Caco-2 (cell line): ENCODE measurements around the gene PGGHG. TPM values are rescaled to one million over a fixed set of nuclear protein-coding genes. Genes with fewer than 3 reads are reported as not detected.
A peak's percentile ranks its signal among the peaks of the same experiment; 100 is the strongest.

Experiments used
- BruUV-seq: library from RNA; stranded (reverse); fragments of 400-500 nt; replicated peaks from 2 replicates; lab custom pipeline; 2021; lab: Mats Ljungman, UMichigan
- CTCF ChIA-PET: fragments of 300-600 bp; sonication (Branson Sonifier 250); formaldehyde crosslinking; loops from one replicate; lab custom pipeline; 2022; ENCODE audit warnings: antibody characterized with exemption; lab: Charles Lee
- POLR2A ChIA-PET: fragments of 300-600 bp; sonication (Branson Sonifier 250); formaldehyde crosslinking; loops from one replicate; lab custom pipeline; 2022; ENCODE audit warnings: antibody characterized with exemption; lab: Charles Lee
- DNase-seq, 2 experiments: peaks; one replicate each; pipeline versions ENCODE4 v3.0.0 to v3.0.0-alpha.2; 2020 to 2022
- H3K27me3 ChIP-seq: replicated peaks from 2 replicates; pipeline ENCODE4 v1.6.0; 2011; ENCODE audit warnings: low read length; ENCODE audit not compliant: control insufficient read depth, insufficient read depth
- H3K36me3 ChIP-seq: 2 replicates; pipeline ENCODE4 v1.5.1; 2011; ENCODE audit warnings: low read length; ENCODE audit not compliant: control insufficient read depth, insufficient read depth
- H3K4me1 ChIP-seq: fragments of 250-450 bp; sonication (Bioruptor Pico); 2 replicates; pipeline ENCODE4 v1.5.1; 2020; ENCODE audit warnings: mild to moderate bottlenecking
- H3K4me3 ChIP-seq: 2 replicates; pipeline ENCODE4 v1.5.1; 2011; ENCODE audit warnings: low read depth, mild to moderate bottlenecking, control low read depth, low read length
- H3K9me3 ChIP-seq: fragments of 250-450 bp; sonication (Bioruptor Pico); 2 replicates; pipeline ENCODE4 v1.5.1; 2020; ENCODE audit warnings: mild to moderate bottlenecking, moderate library complexity
- H3K27ac Mint-ChIP-seq: one replicate; pipeline ENCODE4 v1.8.0; 2022; ENCODE audit warnings: mixed read lengths; ENCODE audit not compliant: unreplicated experiment
- H3K27me3 Mint-ChIP-seq: one replicate; pipeline ENCODE4 v1.8.0; 2022; ENCODE audit warnings: mixed read lengths; ENCODE audit not compliant: insufficient read depth, unreplicated experiment
- H3K36me3 Mint-ChIP-seq: one replicate; pipeline ENCODE4 v1.8.0; 2022; ENCODE audit warnings: mild to moderate bottlenecking, mixed read lengths; ENCODE audit not compliant: insufficient read depth, unreplicated experiment
- H3K4me1 Mint-ChIP-seq: one replicate; pipeline ENCODE4 v1.8.0; 2022; ENCODE audit warnings: low read depth, mixed read lengths; ENCODE audit not compliant: unreplicated experiment
- H3K4me3 Mint-ChIP-seq: one replicate; pipeline ENCODE4 v1.8.0; 2022; ENCODE audit warnings: mild to moderate bottlenecking, moderate library complexity, mixed read lengths; ENCODE audit not compliant: unreplicated experiment
- H3K9me3 Mint-ChIP-seq: one replicate; pipeline ENCODE4 v1.8.0; 2022; ENCODE audit warnings: mixed read lengths; ENCODE audit not compliant: unreplicated experiment
- intact Hi-C: fragments of 100-400 bp; cut with micrococcal nuclease; formaldehyde crosslinking; loops from one replicate; pipeline ENCODE4 v1.10.0; 2022; ENCODE audit not compliant: unreplicated experiment
- total RNA-seq: library from RNA; stranded (reverse); gene quantifications from 2 replicates; pipeline ENCODE4 v1.2.3, GENCODE V29; 2022
- TF ChIP-seq, protein P1 (sequence below), 2 experiments: fragments of 200-600 bp in 1 of 2; IDR thresholded peaks; 1 replicate in 1 of 2; 2 replicates in 1 of 2; pipeline versions ENCODE4 v1.5.1 to v1.8.0; 2011 to 2022; ENCODE audit warnings: antibody characterized with exemption in 1 of 2, control low read depth in 1 of 2, inconsistent platforms in 1 of 2, low read depth in 1 of 2, low read length in 1 of 2, mild to moderate bottlenecking in 1 of 2, moderate library complexity in 1 of 2; ENCODE audit not compliant: insufficient read depth in 1 of 2, severe bottlenecking in 1 of 2, unreplicated experiment in 1 of 2

The PGGHG gene
- total RNA-seq, 1 experiment from 2014 or later = 59.6 TPM

DNA sequence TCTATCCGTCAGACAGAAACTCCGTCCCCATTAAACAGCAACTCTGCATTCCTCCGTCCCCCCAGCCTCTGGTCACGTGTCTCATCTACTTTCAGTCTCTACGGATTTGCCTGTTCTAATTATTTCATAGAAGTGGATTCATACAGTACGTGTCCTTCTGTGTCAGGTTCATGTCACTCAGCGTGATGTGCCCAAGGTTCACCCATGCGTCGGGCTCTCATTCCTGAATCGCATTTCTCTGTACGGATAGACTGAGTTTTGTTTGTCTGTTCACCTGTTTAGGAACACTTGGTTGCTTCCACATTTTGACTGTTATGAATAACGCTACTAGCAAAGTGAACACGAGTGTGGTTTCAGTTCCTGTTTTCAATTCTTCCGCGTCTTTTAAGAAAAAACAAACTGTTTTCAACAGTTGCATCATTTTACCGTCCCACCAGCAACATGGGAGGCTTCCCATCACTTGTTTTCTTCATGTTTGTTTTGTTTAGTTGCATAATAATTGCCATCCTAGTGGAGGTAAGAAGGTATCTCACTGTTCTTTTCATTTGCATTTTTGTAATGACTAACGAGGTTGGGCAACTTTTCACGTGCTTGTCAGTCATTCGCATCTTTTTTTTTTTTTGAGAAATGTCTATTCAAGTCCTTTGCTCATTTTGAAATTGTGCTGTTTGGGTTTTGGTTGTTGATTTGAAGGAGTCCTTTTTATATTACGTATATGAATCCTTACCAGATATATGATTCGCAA, 19.6 kb upstream of the PGGHG start:
- H3K9me3 Mint-ChIP-seq = no peaks in the 10 kb centered on the region
- Histone ChIP-seq H3K9me3 (peaks cover 6% of the 10 kb centered on the region), H3K4me3 (no peak overlapping the region), H3K4me1 (peaks cover 5% of the 10 kb centered on the region; the same call in 1 of the 2 replicates), H3K36me3 (no peaks in the 10 kb centered on the region), H3K27me3 (no peaks in the 10 kb centered on the region)
- peaks cover 6% of the 10 kb centered on the region for H3K36me3 Mint-ChIP-seq
- BruUV-seq = no TSS peak
- intact Hi-C loops = no loop called here
- DNase-seq = no peak
- ChIA-PET POLR2A (no interaction called here), CTCF (no interaction called here)
- TF ChIP-seq, protein P1, sequence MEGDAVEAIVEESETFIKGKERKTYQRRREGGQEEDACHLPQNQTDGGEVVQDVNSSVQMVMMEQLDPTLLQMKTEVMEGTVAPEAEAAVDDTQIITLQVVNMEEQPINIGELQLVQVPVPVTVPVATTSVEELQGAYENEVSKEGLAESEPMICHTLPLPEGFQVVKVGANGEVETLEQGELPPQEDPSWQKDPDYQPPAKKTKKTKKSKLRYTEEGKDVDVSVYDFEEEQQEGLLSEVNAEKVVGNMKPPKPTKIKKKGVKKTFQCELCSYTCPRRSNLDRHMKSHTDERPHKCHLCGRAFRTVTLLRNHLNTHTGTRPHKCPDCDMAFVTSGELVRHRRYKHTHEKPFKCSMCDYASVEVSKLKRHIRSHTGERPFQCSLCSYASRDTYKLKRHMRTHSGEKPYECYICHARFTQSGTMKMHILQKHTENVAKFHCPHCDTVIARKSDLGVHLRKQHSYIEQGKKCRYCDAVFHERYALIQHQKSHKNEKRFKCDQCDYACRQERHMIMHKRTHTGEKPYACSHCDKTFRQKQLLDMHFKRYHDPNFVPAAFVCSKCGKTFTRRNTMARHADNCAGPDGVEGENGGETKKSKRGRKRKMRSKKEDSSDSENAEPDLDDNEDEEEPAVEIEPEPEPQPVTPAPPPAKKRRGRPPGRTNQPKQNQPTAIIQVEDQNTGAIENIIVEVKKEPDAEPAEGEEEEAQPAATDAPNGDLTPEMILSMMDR (IDR thresholded peaks at IDR 0.05; ENCODE audit: insufficient read depth in 1 of 2, low read depth in 1 of 2, low read length in 1 of 2, severe bottlenecking in 1 of 2, unreplicated experiment in 1 of 2) = no peak
- no peaks in the 10 kb centered on the region for H3K4me1 Mint-ChIP-seq
- H3K27ac Mint-ChIP-seq = no peak overlapping the region
- peaks cover 3% of the 10 kb centered on the region for H3K27me3 Mint-ChIP-seq
- no peak overlapping the region for H3K4me3 Mint-ChIP-seq

DNA sequence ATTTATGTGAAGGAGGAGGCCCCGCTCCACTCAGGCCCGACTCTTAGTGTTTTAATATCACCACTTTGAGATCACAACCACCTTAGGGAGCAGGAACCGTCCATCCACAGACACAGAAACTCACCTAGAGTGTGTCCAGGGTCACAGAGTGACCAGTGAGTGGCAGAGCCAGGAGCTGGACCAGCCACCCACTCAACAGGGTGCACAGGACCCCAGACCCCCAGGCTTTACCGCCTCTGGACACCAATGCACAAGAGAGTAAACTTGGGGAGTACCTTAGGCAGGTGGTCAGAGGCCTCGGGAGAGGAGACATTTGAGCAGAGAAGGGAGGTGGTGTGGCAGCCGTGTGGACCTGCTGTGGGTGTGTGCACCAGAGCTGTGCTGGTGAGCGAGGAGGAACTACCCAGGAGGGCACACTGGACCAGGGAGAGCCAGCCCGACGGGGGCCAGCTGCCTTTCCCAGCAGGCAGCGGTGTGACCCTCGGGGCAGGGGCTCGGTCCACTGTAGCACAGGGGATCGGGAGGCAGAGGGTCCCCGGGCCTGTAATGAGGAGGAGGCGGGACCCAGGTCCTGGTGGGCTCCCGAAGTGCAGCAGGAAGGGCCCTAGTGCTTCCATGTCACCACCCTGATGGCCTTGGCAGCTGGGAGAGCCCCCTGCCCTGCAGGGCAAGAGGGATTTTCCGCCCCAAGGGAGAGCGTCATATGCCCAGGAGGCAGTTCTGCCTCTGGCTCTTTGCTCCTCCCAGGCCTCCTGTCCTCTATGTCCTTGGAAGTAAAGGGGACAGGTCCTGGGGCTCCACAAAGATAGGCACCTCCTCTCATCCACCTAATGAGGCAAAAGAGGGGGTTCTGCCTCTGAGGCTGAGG, 18.2 kb upstream of the PGGHG start:
- ChIA-PET POLR2A (no interaction called here), CTCF (interaction anchor here (0.8 kb wide), 1 partner anchor 20 kb away, joined by 3 read pairs; no protein-coding TSS in a partner anchor)
- peaks cover 5% of the 10 kb centered on the region; the same call in 1 of the 2 replicates for H3K4me1 ChIP-seq
- H3K27ac Mint-ChIP-seq = peak overlapping the region; percentile 12
- TF ChIP-seq, protein P1 (IDR thresholded peaks at IDR 0.05; ENCODE audit: insufficient read depth in 1 of 2, low read depth in 1 of 2, low read length in 1 of 2, severe bottlenecking in 1 of 2, unreplicated experiment in 1 of 2) = no peak
- H3K9me3 Mint-ChIP-seq = no peaks in the 10 kb centered on the region
- H3K27me3 ChIP-seq = no peaks in the 10 kb centered on the region
- peaks cover 6% of the 10 kb centered on the region for H3K9me3 ChIP-seq
- no peak overlapping the region for H3K4me3 ChIP-seq
- H3K36me3 ChIP-seq = no peaks in the 10 kb centered on the region
- BruUV-seq = no TSS peak
- H3K36me3 Mint-ChIP-seq = peaks cover 6% of the 10 kb centered on the region
- H3K4me3 Mint-ChIP-seq = no peak overlapping the region
- H3K27me3 Mint-ChIP-seq = peaks cover 3% of the 10 kb centered on the region
- intact Hi-C loops = no loop called here
- no peaks in the 10 kb centered on the region for H3K4me1 Mint-ChIP-seq
- no peak for DNase-seq

DNA sequence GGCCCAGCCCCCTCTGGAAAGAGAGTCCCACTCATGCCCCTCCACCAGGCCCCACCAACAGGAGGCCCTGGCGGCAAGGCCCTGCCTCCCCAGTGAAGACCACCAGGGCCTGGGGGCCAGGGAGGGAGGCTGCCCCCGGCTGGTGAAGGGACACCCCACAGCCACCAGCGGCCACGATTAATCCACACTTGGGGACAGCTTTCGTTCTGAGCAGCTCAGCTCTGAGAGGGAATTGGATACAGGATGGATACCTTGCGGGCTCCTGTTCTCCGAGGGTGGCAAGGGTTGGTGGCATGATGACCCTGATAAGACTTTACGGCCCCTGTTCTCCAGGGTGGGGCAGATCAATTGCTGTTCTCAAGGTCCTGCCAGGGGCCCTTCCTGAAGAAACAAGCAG, 17.6 kb upstream of the PGGHG start:
- peaks cover 3% of the 10 kb centered on the region; the same call in 1 of the 2 replicates for H3K9me3 ChIP-seq
- no peak overlapping the region for H3K4me3 ChIP-seq
- H3K36me3 ChIP-seq = no peaks in the 10 kb centered on the region
- no peak for DNase-seq
- no peak overlapping the region for H3K4me3 Mint-ChIP-seq
- TF ChIP-seq, protein P1 (IDR thresholded peaks at IDR 0.05; ENCODE audit: insufficient read depth in 1 of 2, low read depth in 1 of 2, low read length in 1 of 2, severe bottlenecking in 1 of 2, unreplicated experiment in 1 of 2) = no peak
- peaks cover 6% of the 10 kb centered on the region for H3K36me3 Mint-ChIP-seq
- H3K4me1 Mint-ChIP-seq = no peaks in the 10 kb centered on the region
- peaks cover 5% of the 10 kb centered on the region; the same call in 1 of the 2 replicates for H3K4me1 ChIP-seq
- no TSS peak for BruUV-seq
- H3K9me3 Mint-ChIP-seq = no peaks in the 10 kb centered on the region
- CTCF ChIA-PET = interaction anchor here (0.8 kb wide), 1 partner anchor 21 kb away, joined by 3 read pairs; no protein-coding TSS in a partner anchor
- intact Hi-C loops = no loop called here
- peaks cover 3% of the 10 kb centered on the region for H3K27me3 Mint-ChIP-seq
- POLR2A ChIA-PET = no interaction called here
- H3K27ac Mint-ChIP-seq = no peak overlapping the region
- H3K27me3 ChIP-seq = no peaks in the 10 kb centered on the region
